ENCODE data around the gene LAMA2. TPM values are rescaled to one million over a fixed set of nuclear protein-coding genes. Genes with fewer than 3 reads are reported as not detected.

The LAMA2 gene
- polyA plus RNA-seq, 1 of the 3 experiments (the other 2 are of a cell fraction): 0.92 TPM

DNA sequence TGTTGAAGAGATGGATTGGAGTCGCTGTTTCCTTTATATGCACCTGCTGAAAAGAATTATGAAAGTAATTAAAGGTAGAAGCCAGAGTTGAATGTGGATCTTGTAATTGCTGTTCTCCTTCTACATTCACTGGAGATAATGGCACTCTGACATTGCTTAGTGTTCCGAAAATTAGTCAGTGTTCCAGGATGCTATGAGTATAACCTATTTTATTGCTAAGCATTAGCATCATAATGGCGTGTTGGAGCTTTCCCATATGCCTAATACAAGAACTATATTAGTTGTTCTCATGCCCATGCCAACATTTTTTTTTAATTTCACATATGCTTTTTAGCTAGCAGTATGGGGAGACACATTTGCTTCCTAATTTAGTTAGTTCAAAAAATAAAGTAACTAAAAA, 590.6 kb downstream of the LAMA2 start:
- Histone ChIP-seq H3K4me1 (ENCODE audit: control insufficient read depth in 1 of 2, insufficient read depth in 2 of 2, low read depth in 1 of 2, low read length in 1 of 2) (no peaks in the 10 kb centered on the region; a peak in 1 of 4 replicates), H4K20me1 (ENCODE audit: insufficient read depth) (no peaks in the 10 kb centered on the region), H3F3A (replicated peaks; ENCODE audit: insufficient read depth) (no peaks in the 10 kb centered on the region), H3K9ac (no peak overlapping the region), H3K9me2 (no peaks in the 10 kb centered on the region), H3K27ac (ENCODE audit: low read depth in 2 of 2, low read length in 1 of 2) (no peak overlapping the region), H3K79me2 (ENCODE audit: insufficient read depth) (no peaks in the 10 kb centered on the region), H3K36me3 (replicated peaks in 1 of 2; ENCODE audit: control insufficient read depth in 1 of 2, insufficient read depth in 2 of 2, low read length in 1 of 2) (peaks cover 0 to 9% of the 10 kb centered on the region in 2 experiments), H3K4me3 (ENCODE audit: low read depth in 2 of 2, low read length in 1 of 2) (no peak overlapping the region), H2AFZ (ENCODE audit: low read depth) (no peak overlapping the region), H3K9me3 (no peaks in the 10 kb centered on the region), H3K27me3 (ENCODE audit: insufficient read depth) (no peaks in the 10 kb centered on the region), H3K4me2 (no peak overlapping the region)
- ChIA-PET POLR2A (no interaction called here), CTCF (no interaction called here)
- no peak for DNase-seq
- WGBS (ENCODE audit: low lambda C conversion rate): 70% methylated on average over 3 of the region's 3 CpGs
- TF ChIP-seq TEAD4 (IDR thresholded peaks at IDR 0.05; ENCODE audit: borderline replicate concordance, insufficient read depth): no peak

DNA sequence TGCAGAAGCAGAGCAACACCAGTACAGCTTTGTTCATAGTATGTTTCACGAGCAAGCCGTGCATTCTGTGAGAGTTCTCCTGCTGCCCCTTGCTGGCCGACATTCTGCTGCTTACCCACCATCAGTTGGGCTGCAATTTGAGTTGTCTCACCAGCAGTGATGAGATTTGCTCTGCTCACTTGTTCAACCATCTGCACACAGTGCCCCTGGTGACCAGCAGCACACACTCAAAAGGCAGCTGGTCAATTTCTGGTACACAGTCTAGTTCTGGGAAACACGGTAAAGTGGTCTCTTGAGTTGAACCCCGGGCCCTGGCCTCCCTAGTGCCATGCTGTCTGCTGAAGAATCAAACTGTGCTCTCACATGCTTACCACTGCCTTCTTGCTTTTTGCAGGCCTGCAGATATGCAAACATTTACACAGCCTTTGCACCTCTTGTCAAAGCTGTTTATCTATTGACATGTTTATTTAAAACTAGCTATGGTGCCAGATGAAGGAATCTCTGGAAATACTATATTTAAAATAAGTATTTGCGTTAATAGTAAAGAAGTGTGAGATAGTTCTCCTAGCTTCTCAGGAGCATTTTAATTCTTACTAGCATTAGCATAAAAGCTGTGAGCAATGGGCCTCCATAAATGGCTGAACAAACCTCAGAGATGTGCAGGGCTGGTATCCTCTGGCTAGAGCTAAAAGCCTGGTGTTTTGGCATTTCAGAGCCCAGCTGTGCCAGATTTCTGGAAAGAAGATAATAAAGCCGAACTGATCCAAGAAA, 592.7 kb downstream of the LAMA2 start:
- Histone ChIP-seq H3K79me2 (ENCODE audit: insufficient read depth) (no peaks in the 10 kb centered on the region), H2AFZ (ENCODE audit: low read depth) (no peak overlapping the region), H3K36me3 (replicated peaks in 1 of 2; ENCODE audit: control insufficient read depth in 1 of 2, insufficient read depth in 2 of 2, low read length in 1 of 2) (peaks cover 0 to 15% of the 10 kb centered on the region in 2 experiments), H3K27ac (ENCODE audit: low read depth in 2 of 2, low read length in 1 of 2) (no peak overlapping the region), H3K9ac (no peak overlapping the region), H3K9me2 (no peaks in the 10 kb centered on the region), H3K4me3 (ENCODE audit: low read depth in 2 of 2, low read length in 1 of 2) (no peak overlapping the region), H3K4me1 (ENCODE audit: control insufficient read depth in 1 of 2, insufficient read depth in 2 of 2, low read depth in 1 of 2, low read length in 1 of 2) (no peaks in the 10 kb centered on the region; a peak in 1 of 4 replicates), H3F3A (replicated peaks; ENCODE audit: insufficient read depth) (no peaks in the 10 kb centered on the region), H3K9me3 (no peaks in the 10 kb centered on the region), H3K4me2 (no peak overlapping the region), H3K27me3 (ENCODE audit: insufficient read depth) (no peaks in the 10 kb centered on the region), H4K20me1 (ENCODE audit: insufficient read depth) (no peaks in the 10 kb centered on the region)
- POLR2A ChIA-PET: no interaction called here
- 64% methylated on average over 6 of the region's 7 CpGs for WGBS (ENCODE audit: low lambda C conversion rate)
- DNase-seq: no peak
- CTCF ChIA-PET: no interaction called here
- TF ChIP-seq, protein P1, sequence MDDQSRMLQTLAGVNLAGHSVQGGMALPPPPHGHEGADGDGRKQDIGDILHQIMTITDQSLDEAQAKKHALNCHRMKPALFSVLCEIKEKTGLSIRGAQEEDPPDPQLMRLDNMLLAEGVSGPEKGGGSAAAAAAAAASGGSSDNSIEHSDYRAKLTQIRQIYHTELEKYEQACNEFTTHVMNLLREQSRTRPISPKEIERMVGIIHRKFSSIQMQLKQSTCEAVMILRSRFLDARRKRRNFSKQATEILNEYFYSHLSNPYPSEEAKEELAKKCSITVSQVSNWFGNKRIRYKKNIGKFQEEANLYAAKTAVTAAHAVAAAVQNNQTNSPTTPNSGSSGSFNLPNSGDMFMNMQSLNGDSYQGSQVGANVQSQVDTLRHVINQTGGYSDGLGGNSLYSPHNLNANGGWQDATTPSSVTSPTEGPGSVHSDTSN (IDR thresholded peaks at IDR 0.05): no peak
- TF ChIP-seq EZH2phosphoT487 (IDR thresholded peaks at IDR 0.05; ENCODE audit: borderline replicate concordance, low read depth): no peak
- no peak for TF ChIP-seq NRF1 (IDR thresholded peaks at IDR 0.05; ENCODE audit: low read depth, low read length)
- no peak for TF ChIP-seq RFX5 (IDR thresholded peaks at IDR 0.05; ENCODE audit: low read length)
- TF ChIP-seq USF2 (IDR thresholded peaks at IDR 0.05; ENCODE audit: borderline replicate concordance, low read depth, low read length): no peak

- H3K9me2 ChIP-seq: no peaks in the 10 kb centered on the region
- TF ChIP-seq NFIC (IDR thresholded peaks at IDR 0.05; ENCODE audit: borderline replicate concordance) (no peak), NRF1 (IDR thresholded peaks at IDR 0.05; ENCODE audit: low read depth, low read length) (no peak), SMC3 (IDR thresholded peaks at IDR 0.05; ENCODE audit: low read depth, low read length) (no peak), USF2 (IDR thresholded peaks at IDR 0.05; ENCODE audit: borderline replicate concordance, low read depth, low read length) (no peak)
- TF ChIP-seq, protein P2, sequence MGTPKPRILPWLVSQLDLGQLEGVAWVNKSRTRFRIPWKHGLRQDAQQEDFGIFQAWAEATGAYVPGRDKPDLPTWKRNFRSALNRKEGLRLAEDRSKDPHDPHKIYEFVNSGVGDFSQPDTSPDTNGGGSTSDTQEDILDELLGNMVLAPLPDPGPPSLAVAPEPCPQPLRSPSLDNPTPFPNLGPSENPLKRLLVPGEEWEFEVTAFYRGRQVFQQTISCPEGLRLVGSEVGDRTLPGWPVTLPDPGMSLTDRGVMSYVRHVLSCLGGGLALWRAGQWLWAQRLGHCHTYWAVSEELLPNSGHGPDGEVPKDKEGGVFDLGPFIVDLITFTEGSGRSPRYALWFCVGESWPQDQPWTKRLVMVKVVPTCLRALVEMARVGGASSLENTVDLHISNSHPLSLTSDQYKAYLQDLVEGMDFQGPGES (IDR thresholded peaks at IDR 0.05; ENCODE audit: low read depth, low read length): no peak
- TF ChIP-seq, protein P3, sequence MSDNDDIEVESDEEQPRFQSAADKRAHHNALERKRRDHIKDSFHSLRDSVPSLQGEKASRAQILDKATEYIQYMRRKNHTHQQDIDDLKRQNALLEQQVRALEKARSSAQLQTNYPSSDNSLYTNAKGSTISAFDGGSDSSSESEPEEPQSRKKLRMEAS (IDR thresholded peaks at IDR 0.05; ENCODE audit: low read depth): no peak
- 52% methylated on average over 4 of the region's 4 CpGs for WGBS (ENCODE audit: low lambda C conversion rate)
- no peaks in the 10 kb centered on the region for H3F3A ChIP-seq (replicated peaks; ENCODE audit: insufficient read depth)
- ChIA-PET POLR2A (no interaction called here), CTCF (no interaction called here)
- no peak overlapping the region for H2AFZ ChIP-seq (ENCODE audit: low read depth)
- no peak overlapping the region for H3K27ac ChIP-seq (ENCODE audit: low read depth in 2 of 2, low read length in 1 of 2)
- H3K4me3 ChIP-seq (ENCODE audit: low read depth in 2 of 2, low read length in 1 of 2): no peak overlapping the region
- H3K36me3 ChIP-seq (replicated peaks in 1 of 2; ENCODE audit: control insufficient read depth in 1 of 2, insufficient read depth in 2 of 2, low read length in 1 of 2): peaks cover under 1 to 20% of the 10 kb centered on the region in 2 experiments
- H3K9ac ChIP-seq: no peak overlapping the region
- no peaks in the 10 kb centered on the region for H3K79me2 ChIP-seq (ENCODE audit: insufficient read depth)
- H3K9me3 ChIP-seq: no peaks in the 10 kb centered on the region
- no peak for DNase-seq
- H3K4me2 ChIP-seq: no peak overlapping the region
- H3K27me3 ChIP-seq (ENCODE audit: insufficient read depth): no peaks in the 10 kb centered on the region
- H4K20me1 ChIP-seq (ENCODE audit: insufficient read depth): no peaks in the 10 kb centered on the region
- no peaks in the 10 kb centered on the region; a peak in 1 of 4 replicates for H3K4me1 ChIP-seq (ENCODE audit: control insufficient read depth in 1 of 2, insufficient read depth in 2 of 2, low read depth in 1 of 2, low read length in 1 of 2)
These were observed 593.3 kb downstream of the LAMA2 start for GRCh38 chr6:129476248-129476564.

Measured in SK-N-SH (cell line).